ENCODE results near the gene TSPAN32.

The TSPAN32 gene

GRCh38 chr11:2307501-2308331 is 5.9 kb downstream of the TSPAN32 start:
- H3K27ac ChIP-seq (ENCODE audit: low read depth, low read length) = peak overlapping the region; percentile 82
- H3K9ac ChIP-seq (ENCODE audit: low read length) = no peak overlapping the region
- H3K4me1 ChIP-seq (ENCODE audit: insufficient read depth, low read length) = peaks cover 69% of the 10 kb centered on the region
- H3K9me3 ChIP-seq (ENCODE audit: low read length) = no peaks in the 10 kb centered on the region
- no peaks in the 10 kb centered on the region for H3K36me3 ChIP-seq (ENCODE audit: insufficient read depth, low read length)
- H3K27me3 ChIP-seq (ENCODE audit: control insufficient read depth in 1 of 2, insufficient read depth in 2 of 2, low read length in 2 of 2) = no peaks in the 10 kb centered on the region
- no peak overlapping the region for H3K4me3 ChIP-seq (ENCODE audit: low read depth in 1 of 2, low read length in 2 of 2)

GRCh38 chr11:2308713-2309112 is 6.9 kb downstream of the TSPAN32 start:
- Histone ChIP-seq H3K9ac (ENCODE audit: low read length) (no peak overlapping the region), H3K4me3 (ENCODE audit: low read depth in 1 of 2, low read length in 2 of 2) (no peak overlapping the region), H3K27ac (ENCODE audit: low read depth, low read length) (no peak overlapping the region), H3K36me3 (ENCODE audit: insufficient read depth, low read length) (no peaks in the 10 kb centered on the region), H3K4me1 (ENCODE audit: insufficient read depth, low read length) (peaks cover 68% of the 10 kb centered on the region), H3K27me3 (ENCODE audit: control insufficient read depth in 1 of 2, insufficient read depth in 2 of 2, low read length in 2 of 2) (no peaks in the 10 kb centered on the region), H3K9me3 (ENCODE audit: low read length) (no peaks in the 10 kb centered on the region)

- peaks cover 68% of the 10 kb centered on the region for H3K4me1 ChIP-seq (ENCODE audit: insufficient read depth, low read length)
- H3K27me3 ChIP-seq (ENCODE audit: control insufficient read depth in 1 of 2, insufficient read depth in 2 of 2, low read length in 2 of 2) = no peaks in the 10 kb centered on the region
- no peak overlapping the region for H3K27ac ChIP-seq (ENCODE audit: low read depth, low read length)
- H3K9me3 ChIP-seq (ENCODE audit: low read length) = no peaks in the 10 kb centered on the region
- no peak overlapping the region for H3K9ac ChIP-seq (ENCODE audit: low read length)
- H3K36me3 ChIP-seq (ENCODE audit: insufficient read depth, low read length) = no peaks in the 10 kb centered on the region
- H3K4me3 ChIP-seq (ENCODE audit: low read depth in 1 of 2, low read length in 2 of 2) = no peak overlapping the region
These were observed 7.6 kb downstream of the TSPAN32 start for GRCh38 chr11:2309251-2310072.

- H3K9me3 ChIP-seq (ENCODE audit: low read length) = no peaks in the 10 kb centered on the region
- no peaks in the 10 kb centered on the region for H3K36me3 ChIP-seq (ENCODE audit: insufficient read depth, low read length)
- peaks cover 65% of the 10 kb centered on the region for H3K4me1 ChIP-seq (ENCODE audit: insufficient read depth, low read length)
- no peak overlapping the region for H3K27ac ChIP-seq (ENCODE audit: low read depth, low read length)
- no peaks in the 10 kb centered on the region for H3K27me3 ChIP-seq (ENCODE audit: control insufficient read depth in 1 of 2, insufficient read depth in 2 of 2, low read length in 2 of 2)
- no peak overlapping the region for H3K9ac ChIP-seq (ENCODE audit: low read length)
- no peak overlapping the region for H3K4me3 ChIP-seq (ENCODE audit: low read depth in 1 of 2, low read length in 2 of 2)
These were observed 8.4 kb downstream of the TSPAN32 start for GRCh38 chr11:2310073-2310785.

GRCh38 chr11:2310786-2311352 is 9.1 kb downstream of the TSPAN32 start:
- peaks cover 65% of the 10 kb centered on the region for H3K4me1 ChIP-seq (ENCODE audit: insufficient read depth, low read length)
- no peak overlapping the region for H3K4me3 ChIP-seq (ENCODE audit: low read depth in 1 of 2, low read length in 2 of 2)

GRCh38 chr11:2311353-2312133 is 9.7 kb downstream of the TSPAN32 start:
- no peak overlapping the region for H3K9ac ChIP-seq (ENCODE audit: low read length)
- no peak overlapping the region for H3K27ac ChIP-seq (ENCODE audit: low read depth, low read length)
- no peaks in the 10 kb centered on the region for H3K27me3 ChIP-seq (ENCODE audit: control insufficient read depth in 1 of 2, insufficient read depth in 2 of 2, low read length in 2 of 2)
- peaks cover 58% of the 10 kb centered on the region for H3K4me1 ChIP-seq (ENCODE audit: insufficient read depth, low read length)
- H3K36me3 ChIP-seq (ENCODE audit: insufficient read depth, low read length) = no peaks in the 10 kb centered on the region
- H3K4me3 ChIP-seq (ENCODE audit: low read depth in 1 of 2, low read length in 2 of 2) = no peak overlapping the region
- H3K9me3 ChIP-seq (ENCODE audit: low read length) = no peaks in the 10 kb centered on the region

More at GRCh38 chr11:2310786-2311352, 9.1 kb downstream of the TSPAN32 start:
- H3K27ac ChIP-seq (ENCODE audit: low read depth, low read length) = no peak overlapping the region
- no peaks in the 10 kb centered on the region for H3K9me3 ChIP-seq (ENCODE audit: low read length)
- no peaks in the 10 kb centered on the region for H3K36me3 ChIP-seq (ENCODE audit: insufficient read depth, low read length)
- no peak overlapping the region for H3K9ac ChIP-seq (ENCODE audit: low read length)
- no peaks in the 10 kb centered on the region for H3K27me3 ChIP-seq (ENCODE audit: control insufficient read depth in 1 of 2, insufficient read depth in 2 of 2, low read length in 2 of 2)

GRCh38 chr11:2312232-2313042 is 10.6 kb downstream of the TSPAN32 start:
- no peaks in the 10 kb centered on the region for H3K9me3 ChIP-seq (ENCODE audit: low read length)
- peak overlapping the region; percentile 12 for H3K27ac ChIP-seq (ENCODE audit: low read depth, low read length)
- H3K4me3 ChIP-seq (ENCODE audit: low read depth in 1 of 2, low read length in 2 of 2) = no peak overlapping the region
- H3K9ac ChIP-seq (ENCODE audit: low read length) = no peak overlapping the region
- peaks cover 51% of the 10 kb centered on the region for H3K4me1 ChIP-seq (ENCODE audit: insufficient read depth, low read length)
- H3K36me3 ChIP-seq (ENCODE audit: insufficient read depth, low read length) = no peaks in the 10 kb centered on the region
- no peaks in the 10 kb centered on the region for H3K27me3 ChIP-seq (ENCODE audit: control insufficient read depth in 1 of 2, insufficient read depth in 2 of 2, low read length in 2 of 2)

GRCh38 chr11:2313051-2313951 is 11.5 kb downstream of the TSPAN32 start:
- Histone ChIP-seq H3K9ac (ENCODE audit: low read length) (no peak overlapping the region), H3K9me3 (ENCODE audit: low read length) (no peaks in the 10 kb centered on the region), H3K27ac (ENCODE audit: low read depth, low read length) (peak overlapping the region; percentile 85), H3K4me1 (ENCODE audit: insufficient read depth, low read length) (peaks cover 45% of the 10 kb centered on the region), H3K27me3 (ENCODE audit: control insufficient read depth in 1 of 2, insufficient read depth in 2 of 2, low read length in 2 of 2) (no peaks in the 10 kb centered on the region), H3K36me3 (ENCODE audit: insufficient read depth, low read length) (no peaks in the 10 kb centered on the region), H3K4me3 (ENCODE audit: low read depth in 1 of 2, low read length in 2 of 2) (no peak overlapping the region)

- H3K9ac ChIP-seq (ENCODE audit: low read length) = no peak overlapping the region
- no peaks in the 10 kb centered on the region for H3K36me3 ChIP-seq (ENCODE audit: insufficient read depth, low read length)
- H3K9me3 ChIP-seq (ENCODE audit: low read length) = no peaks in the 10 kb centered on the region
- H3K4me3 ChIP-seq (ENCODE audit: low read depth in 1 of 2, low read length in 2 of 2) = no peak overlapping the region
- peaks cover 45% of the 10 kb centered on the region for H3K4me1 ChIP-seq (ENCODE audit: insufficient read depth, low read length)
- H3K27ac ChIP-seq (ENCODE audit: low read depth, low read length) = peak overlapping the region; percentile 85
- no peaks in the 10 kb centered on the region for H3K27me3 ChIP-seq (ENCODE audit: control insufficient read depth in 1 of 2, insufficient read depth in 2 of 2, low read length in 2 of 2)
These were observed 12.3 kb downstream of the TSPAN32 start for GRCh38 chr11:2314136-2314524.
